Vagina (tissue), 2 donors: ENCODE data around the gene GNAO1.

Experiments
- POLR2AphosphoS5 ChIP-seq, 2 donors: sonication (generic); formaldehyde crosslinking; IDR thresholded peaks; one replicate each; pipeline ENCODE4 v1.9.0; 2017; ENCODE audit warnings: antibody characterized with exemption in 2 of 2, mild to moderate bottlenecking in 2 of 2, low read depth in 1 of 2; ENCODE audit not compliant: insufficient read depth in 1 of 2
- TF ChIP-seq, protein P1 (sequence below), 3 experiments: fragments of 450-650 bp in 2 of 3; fragments of 200-600 bp in 1 of 3; sonication (generic) in 1 of 3; IDR thresholded peaks; one replicate each; pipeline ENCODE4 v1.5.1; 2017 to 2019; ENCODE audit warnings: antibody characterized with exemption in 3 of 3, mild to moderate bottlenecking in 2 of 3, moderate library complexity in 2 of 3

GRCh38 chr16:56259425-56259779, 68.1 kb downstream of the GNAO1 start:
- TF ChIP-seq, protein P1, sequence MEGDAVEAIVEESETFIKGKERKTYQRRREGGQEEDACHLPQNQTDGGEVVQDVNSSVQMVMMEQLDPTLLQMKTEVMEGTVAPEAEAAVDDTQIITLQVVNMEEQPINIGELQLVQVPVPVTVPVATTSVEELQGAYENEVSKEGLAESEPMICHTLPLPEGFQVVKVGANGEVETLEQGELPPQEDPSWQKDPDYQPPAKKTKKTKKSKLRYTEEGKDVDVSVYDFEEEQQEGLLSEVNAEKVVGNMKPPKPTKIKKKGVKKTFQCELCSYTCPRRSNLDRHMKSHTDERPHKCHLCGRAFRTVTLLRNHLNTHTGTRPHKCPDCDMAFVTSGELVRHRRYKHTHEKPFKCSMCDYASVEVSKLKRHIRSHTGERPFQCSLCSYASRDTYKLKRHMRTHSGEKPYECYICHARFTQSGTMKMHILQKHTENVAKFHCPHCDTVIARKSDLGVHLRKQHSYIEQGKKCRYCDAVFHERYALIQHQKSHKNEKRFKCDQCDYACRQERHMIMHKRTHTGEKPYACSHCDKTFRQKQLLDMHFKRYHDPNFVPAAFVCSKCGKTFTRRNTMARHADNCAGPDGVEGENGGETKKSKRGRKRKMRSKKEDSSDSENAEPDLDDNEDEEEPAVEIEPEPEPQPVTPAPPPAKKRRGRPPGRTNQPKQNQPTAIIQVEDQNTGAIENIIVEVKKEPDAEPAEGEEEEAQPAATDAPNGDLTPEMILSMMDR (IDR thresholded peaks at IDR 0.05), result no peak
- no peak for TF ChIP-seq POLR2AphosphoS5 (IDR thresholded peaks at IDR 0.05; ENCODE audit: insufficient read depth in 1 of 2, low read depth in 1 of 2)
